Small intestine (tissue), 7 donors: ENCODE measurements around the gene SPAG7. TPM values are rescaled to one million over a fixed set of nuclear protein-coding genes. Genes with fewer than 3 reads are reported as not detected.
"Not testable (repeated sequence)": the region's sequence is repeated elsewhere in the genome, so short reads cannot be mapped to it uniquely, and the experiment has no call there.

Experiments used
- DNase-seq, 2 donors: peaks; one replicate each; pipeline versions ENCODE4 v3.0.0 to v3.0.0-alpha.2; 2013
- FAIRE-seq: peaks from 2 replicates; lab custom pipeline; 2012; peaks lifted over from hg19 to GRCh38; lab: Jason Lieb, UNC
- H3K27ac ChIP-seq, 3 donors: one replicate each; pipeline ENCODE4 v1.5.1; 2013; ENCODE audit warnings: low read length in 2 of 3, mild to moderate bottlenecking in 2 of 3, control low read depth in 1 of 3, inconsistent platforms in 1 of 3, low read depth in 1 of 3, moderate library complexity in 1 of 3
- H3K27me3 ChIP-seq, 3 donors: one replicate each; pipeline ENCODE4 v1.6.1; 2013; ENCODE audit warnings: low read length in 3 of 3, inconsistent platforms in 1 of 3; ENCODE audit not compliant: control insufficient read depth in 3 of 3, insufficient read depth in 3 of 3
- H3K36me3 ChIP-seq, 3 donors: one replicate each; pipeline ENCODE4 v1.6.1; 2013; ENCODE audit warnings: low read length in 3 of 3, inconsistent platforms in 1 of 3, low read depth in 1 of 3, mild to moderate bottlenecking in 1 of 3, moderate library complexity in 1 of 3; ENCODE audit not compliant: control insufficient read depth in 3 of 3, insufficient read depth in 2 of 3
- H3K4me1 ChIP-seq, 3 donors: one replicate each; pipeline ENCODE4 v1.6.1; 2013; ENCODE audit warnings: low read length in 2 of 3, inconsistent platforms in 1 of 3, low read depth in 1 of 3, mild to moderate bottlenecking in 1 of 3, moderate library complexity in 1 of 3; ENCODE audit not compliant: control insufficient read depth in 3 of 3, insufficient read depth in 2 of 3
- H3K4me3 ChIP-seq, 3 donors: one replicate each; pipeline ENCODE4 v1.5.1; 2013; ENCODE audit warnings: low read length in 3 of 3, control low read depth in 1 of 3, inconsistent platforms in 1 of 3, low read depth in 1 of 3, mild to moderate bottlenecking in 1 of 3, moderate library complexity in 1 of 3
- H3K9me3 ChIP-seq, 2 donors: one replicate each; pipeline ENCODE4 v1.6.1; 2013; ENCODE audit warnings: low read depth in 1 of 2, low read length in 1 of 2; ENCODE audit not compliant: control insufficient read depth in 2 of 2, insufficient read depth in 1 of 2
- WGBS, 3 donors: extraction: QIAGEN DNeasy Blood & Tissue Kit; methylation state at CpG; one replicate each; pipeline ENCODE4 v1.1.7; 2013; 5-methylcytosine and 5-hydroxymethylcytosine counted together
- polyA plus RNA-seq, 4 donors: library from polyadenylated mRNA; stranded (reverse) in 3 of 4; unstranded in 1 of 4; fragments of 200-250 nt in 3 of 4; fragments of 120-200 nt in 1 of 4; gene quantifications; one replicate each; pipeline versions ENCODE4 v1.2.1 to v1.2.3, GENCODE V29; 2013
- donor health status: healthy with polysubstance abuse.
- donor health status: control.
- donor health status: control.
- donor health status: Bipolar disorder and iron deficiency.
- donor health status: healthy.

The SPAG7 gene
- polyA plus RNA-seq, 4 donors: 76.7 to 101 (median 80.0) TPM

DNA sequence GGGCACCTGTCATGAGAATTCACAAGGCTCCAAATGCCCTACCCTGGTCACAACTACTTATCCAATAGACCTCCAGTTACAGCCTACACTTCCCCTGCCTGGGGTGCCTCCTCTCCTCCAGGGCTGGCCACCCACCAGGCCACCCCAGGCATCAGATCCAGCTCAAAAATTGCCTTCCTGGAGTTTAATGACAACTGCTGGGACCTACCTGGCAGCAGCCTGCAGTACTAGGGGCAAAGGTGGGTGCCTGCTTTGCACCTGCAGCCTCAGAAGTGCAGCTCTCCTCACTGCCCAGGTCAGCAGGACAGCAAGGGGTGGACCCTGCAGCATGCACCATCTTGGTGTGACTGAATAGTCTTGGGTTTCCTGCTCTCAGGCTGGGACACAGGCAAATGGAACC, 32.0 kb downstream of the SPAG7 start:
- Histone ChIP-seq H3K27ac (no peak overlapping the region), H3K9me3 (no peaks in the 10 kb centered on the region), H3K4me3 (no peak overlapping the region), H3K36me3 (peaks cover 2 to 50% (median 3%) of the 10 kb centered on the region in 3 donors), H3K27me3 (no peaks in the 10 kb centered on the region), H3K4me1 (peaks cover 3 to 17% (median 7%) of the 10 kb centered on the region in 3 donors)
- FAIRE-seq: no peak
- no peak for DNase-seq

DNA sequence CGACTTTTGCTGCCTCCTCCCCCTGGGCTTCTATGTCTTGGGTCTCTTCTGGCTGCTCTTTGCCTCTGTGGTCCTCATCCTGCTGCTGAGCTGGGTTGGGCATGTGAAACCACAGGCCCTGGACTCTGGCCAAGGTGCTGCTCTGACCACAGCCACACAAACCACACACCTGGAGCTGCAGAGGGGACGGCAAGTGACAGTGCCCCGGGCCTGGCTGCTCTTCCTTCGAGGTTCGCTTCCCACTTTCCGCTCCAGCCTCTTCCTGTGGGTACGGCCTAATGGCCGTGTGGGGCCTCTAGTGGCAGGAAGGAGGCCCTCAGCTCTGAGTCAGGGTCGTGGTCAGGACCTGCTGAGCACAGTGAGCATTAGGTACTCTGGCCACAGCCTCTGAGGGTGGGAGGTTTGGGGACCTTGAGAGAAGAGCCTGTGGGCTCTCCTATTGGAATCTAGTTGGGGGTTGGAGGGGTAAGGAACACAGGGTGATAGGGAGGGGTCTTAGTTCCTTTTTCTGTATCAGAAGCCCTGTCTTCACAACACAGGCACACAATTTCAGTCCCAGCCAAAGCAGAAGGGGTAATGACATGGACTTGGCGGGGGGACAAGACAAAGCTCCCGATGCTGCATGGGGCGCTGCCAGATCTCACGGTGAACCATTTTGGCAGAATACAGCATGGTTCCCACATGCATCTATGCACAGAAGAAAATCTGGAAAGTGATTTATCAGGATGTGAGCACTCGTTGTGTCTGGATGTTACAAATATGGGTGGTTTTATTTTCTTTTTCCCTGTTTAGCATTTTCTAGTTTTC, 33.2 kb downstream of the SPAG7 start:
- Histone ChIP-seq H3K36me3 (peaks cover 2 to 50% (median 3%) of the 10 kb centered on the region in 3 donors), H3K4me1 (peaks cover 3 to 17% (median 7%) of the 10 kb centered on the region in 3 donors), H3K27me3 (no peaks in the 10 kb centered on the region), H3K4me3 (no peak overlapping the region), H3K9me3 (no peaks in the 10 kb centered on the region), H3K27ac (no peak overlapping the region)
- no peak for FAIRE-seq
- WGBS, 3 donors: 32 to 48% (median 39%) methylated on average over 14 of the region's 14 CpGs
- peak in 1 of 2 donors; percentile 23 for DNase-seq

DNA sequence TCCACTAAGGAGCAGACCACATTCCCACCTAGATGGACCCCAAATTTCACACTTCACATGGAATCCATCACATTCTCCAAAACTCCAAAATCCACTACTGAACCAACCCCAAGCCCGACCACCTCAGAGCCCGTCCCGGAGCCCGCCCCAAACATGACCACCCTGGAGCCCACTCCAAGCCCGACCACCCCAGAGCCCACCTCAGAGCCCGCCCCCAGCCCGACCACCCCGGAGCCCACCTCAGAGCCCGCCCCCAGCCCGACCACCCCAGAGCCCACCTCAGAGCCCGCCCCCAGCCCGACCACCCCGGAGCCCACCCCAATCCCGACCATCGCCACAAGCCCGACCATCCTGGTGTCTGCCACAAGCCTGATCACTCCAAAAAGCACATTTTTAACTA, 34.0 kb downstream of the SPAG7 start:
- Histone ChIP-seq H3K4me3 (no peak overlapping the region), H3K36me3 (peaks cover 2 to 48% (median 3%) of the 10 kb centered on the region in 3 donors), H3K4me1 (peaks cover under 1 to 12% (median 7%) of the 10 kb centered on the region in 3 donors), H3K27me3 (no peaks in the 10 kb centered on the region), H3K9me3 (no peaks in the 10 kb centered on the region), H3K27ac (no peak overlapping the region)
- 74 to 76% (median 76%) methylated on average over 14 to 16 of the region's 16 CpGs for WGBS, 3 donors
- no peak for DNase-seq
- FAIRE-seq: no peak

DNA sequence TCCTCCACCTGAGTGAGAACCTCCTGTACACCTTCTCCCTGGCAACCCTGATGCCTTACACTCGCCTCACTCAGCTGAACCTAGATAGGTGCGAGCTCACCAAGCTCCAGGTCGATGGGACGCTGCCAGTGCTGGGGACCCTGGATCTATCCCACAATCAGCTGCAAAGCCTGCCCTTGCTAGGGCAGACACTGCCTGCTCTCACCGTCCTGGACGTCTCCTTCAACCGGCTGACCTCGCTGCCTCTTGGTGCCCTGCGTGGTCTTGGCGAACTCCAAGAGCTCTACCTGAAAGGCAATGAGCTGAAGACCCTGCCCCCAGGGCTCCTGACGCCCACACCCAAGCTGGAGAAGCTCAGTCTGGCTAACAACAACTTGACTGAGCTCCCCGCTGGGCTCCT, 34.9 kb downstream of the SPAG7 start:
- DNase-seq: no peak
- Histone ChIP-seq H3K9me3 (no peaks in the 10 kb centered on the region), H3K27ac (no peak overlapping the region), H3K36me3 (peaks cover 2 to 40% (median 3%) of the 10 kb centered on the region in 3 donors), H3K27me3 (no peaks in the 10 kb centered on the region), H3K4me3 (no peak overlapping the region), H3K4me1 (peaks cover 0 to 7% (median 5%) of the 10 kb centered on the region in 3 donors)
- 91 to 94% (median 94%) methylated on average over 12 of the region's 12 CpGs for WGBS, 3 donors
- FAIRE-seq: no peak

DNA sequence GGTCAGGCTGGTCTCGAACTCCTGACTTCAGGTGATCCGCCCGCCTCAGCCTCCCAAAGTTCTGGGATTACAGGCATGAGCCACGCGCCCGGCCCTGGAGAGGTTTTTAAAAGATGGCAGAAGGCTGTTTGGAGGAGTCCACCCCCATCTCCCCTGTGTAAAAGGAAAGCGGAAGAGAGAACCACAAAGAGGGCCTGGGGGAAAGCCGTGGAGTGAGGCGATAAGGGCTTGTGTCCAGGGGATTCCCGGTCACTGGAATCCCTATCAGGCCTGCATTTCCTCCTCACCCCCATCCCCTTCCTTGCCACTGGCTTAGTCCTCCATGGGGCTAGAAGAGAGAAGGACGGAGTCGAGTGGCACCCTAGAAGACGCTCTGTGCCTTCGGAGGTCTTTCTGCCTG, 35.7 kb downstream of the SPAG7 start, which contains the start of gene GP1BA:
Gene GP1BA, plus strand, starts transcription at position 315 of the 400 bp plus-strand sequence. CDS start 328 bp downstream, outside the sequence.
- Histone ChIP-seq H3K27me3 (no peaks in the 10 kb centered on the region), H3K4me1 (peaks cover 0 to 7% (median 5%) of the 10 kb centered on the region in 3 donors), H3K9me3 (no peaks in the 10 kb centered on the region), H3K36me3 (peaks cover 0 to 32% (median 0%) of the 10 kb centered on the region in 3 donors), H3K4me3 (no peak within 1 kb of the TSS), H3K27ac (no peak within 1 kb of the TSS)
- DNase-seq (no peak), FAIRE-seq (no peak)
- WGBS, 3 donors: 77 to 91% (median 82%) methylated on average over 14 of the region's 14 CpGs

DNA sequence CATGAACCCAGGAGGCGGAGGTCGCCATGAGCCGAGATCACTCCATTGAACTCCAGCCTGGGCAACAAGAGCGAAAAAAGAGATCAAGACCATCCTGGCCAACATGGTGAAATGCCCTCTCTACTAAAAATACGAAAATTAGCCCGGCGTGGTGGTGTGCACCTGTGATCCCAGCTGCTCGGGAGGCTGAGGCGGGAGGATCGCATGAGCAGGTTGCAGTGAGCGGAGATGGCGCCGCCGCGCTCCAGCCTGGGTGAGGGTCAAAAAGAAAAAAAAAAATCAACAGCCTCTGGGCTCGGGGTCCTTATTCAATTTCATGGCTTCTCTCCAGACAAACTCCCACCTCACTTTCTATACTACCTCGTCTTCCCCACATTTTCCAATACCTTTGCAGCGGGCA, 38.7 kb downstream of the SPAG7 start:
- Histone ChIP-seq H3K9me3 (no peaks in the 10 kb centered on the region), H3K27me3 (no peaks in the 10 kb centered on the region), H3K27ac (no peak overlapping the region), H3K4me1 (peaks cover 0 to under 1% (median under 1%) of the 10 kb centered on the region in 3 donors), H3K4me3 (no peak overlapping the region), H3K36me3 (peaks cover 0 to 12% (median 0%) of the 10 kb centered on the region in 3 donors)
- 97% methylated on average over 18 of the region's 18 CpGs for WGBS, 3 donors
- DNase-seq (no peak), FAIRE-seq (no peak)

DNA sequence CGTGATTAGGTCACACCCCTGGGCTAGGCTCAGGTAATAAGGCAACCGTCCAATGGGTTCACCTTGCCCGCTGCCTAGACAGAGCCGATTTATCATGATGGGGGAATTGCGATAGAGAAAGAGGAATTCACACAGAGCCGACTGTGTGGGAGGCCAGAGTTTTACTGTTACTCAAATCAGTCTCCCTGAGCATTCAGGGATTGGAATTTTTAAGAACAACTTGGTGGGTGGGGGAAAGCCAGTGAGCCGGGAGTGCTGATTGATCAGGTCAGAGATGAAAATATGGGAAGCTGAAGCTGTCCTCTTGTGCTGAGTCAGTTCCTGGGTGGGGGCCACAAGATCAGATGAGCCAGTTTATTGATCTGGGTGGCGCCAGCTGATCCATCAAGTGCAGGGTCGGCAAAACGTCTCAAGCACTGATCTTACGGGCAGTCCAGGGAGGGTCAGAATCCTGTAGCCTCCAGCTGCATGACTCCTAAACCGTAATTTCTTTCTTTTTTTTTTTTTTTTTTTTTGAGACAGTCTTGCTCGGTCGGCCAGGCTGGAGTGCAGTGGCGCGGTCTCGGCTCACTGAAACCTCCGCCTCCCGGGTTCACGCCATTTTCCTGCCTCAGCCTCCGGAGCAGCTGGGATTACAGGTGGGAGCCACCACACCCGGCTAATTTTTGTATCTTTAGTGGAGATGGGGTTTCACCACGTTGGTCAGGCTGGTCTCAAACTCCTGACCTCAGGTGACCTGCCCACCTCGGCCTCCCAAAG, 40.9 kb downstream of the SPAG7 start:
- H3K9me3 ChIP-seq, FAIRE-seq, H3K27me3 ChIP-seq, H3K4me3 ChIP-seq, H3K4me1 ChIP-seq, DNase-seq, H3K36me3 ChIP-seq, H3K27ac ChIP-seq: not testable (repeated sequence)
- WGBS, 3 donors: 68 to 82% (median 76%) methylated on average over 24 of the region's 24 CpGs

DNA sequence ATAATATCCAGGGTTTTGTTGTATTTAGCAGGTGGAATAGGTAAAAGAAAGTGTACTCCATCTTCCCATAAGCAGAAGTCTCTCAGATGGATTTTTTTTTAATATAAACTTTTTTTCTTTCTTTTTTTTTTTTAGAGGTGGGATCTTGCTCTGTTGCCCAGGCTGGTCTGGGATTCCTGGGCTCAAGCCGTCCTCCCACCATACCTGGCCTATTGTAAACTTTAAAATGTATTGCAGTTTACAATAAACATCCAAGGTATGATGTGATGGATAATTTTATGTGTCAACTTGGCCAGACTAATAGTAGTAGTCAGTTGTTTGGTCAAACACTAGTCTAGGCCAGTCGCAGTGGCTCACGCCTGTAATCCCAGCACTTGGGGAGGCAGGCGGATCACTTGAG, 46.3 kb downstream of the SPAG7 start:
- DNase-seq (no peak), FAIRE-seq (no peak)
- Histone ChIP-seq H3K4me3 (no peak overlapping the region), H3K27me3 (no peaks in the 10 kb centered on the region), H3K36me3 (no peaks in the 10 kb centered on the region), H3K9me3 (no peaks in the 10 kb centered on the region), H3K4me1 (no peaks in the 10 kb centered on the region), H3K27ac (no peak overlapping the region)
- 91 to 98% (median 94%) methylated on average over 4 of the region's 4 CpGs for WGBS, 3 donors
